ENCODE data around the gene KDSR.

The KDSR gene

GRCh38 chr18:63284173-63284799 lies 82.7 kb downstream of the KDSR start:
- DNase-seq (ENCODE audit: low read depth), result no peak

GRCh38 chr18:63283305-63284094 lies 83.5 kb downstream of the KDSR start:
- DNase-seq (ENCODE audit: low read depth), result no peak

- no peak for DNase-seq (ENCODE audit: low read depth)
Measured at GRCh38 chr18:63282793-63283192, 84.2 kb downstream of the KDSR start.

All from activated T-cell treated with anti-CD3 and anti-CD28 coated beads for 1 hour (primary cell).